HAP-1 (cell line): ENCODE measurements around the gene RBBP4.
"Not testable (repeated sequence)": the region's sequence is repeated elsewhere in the genome, so short reads cannot be mapped to it uniquely, and the experiment has no call there.

ENCODE experiments used
- DNase-seq, 2 experiments: peaks; one replicate each; pipeline ENCODE4 v3.0.0-alpha.2; 2016 to 2020; ENCODE audit warnings: low spot score in 2 of 2
- H3K27me3 ChIP-seq: fragments of 250-450 bp; sonication (Bioruptor Pico); 2 replicates; pipeline ENCODE4 v1.5.1; 2020; ENCODE audit warnings: low read depth, mild to moderate bottlenecking, moderate library complexity
- H3K36me3 ChIP-seq: fragments of 250-450 bp; sonication (Bioruptor Pico); replicated peaks from 2 replicates; pipeline ENCODE4 v1.5.1; 2020; ENCODE audit warnings: mild to moderate bottlenecking
- H3K4me1 ChIP-seq: fragments of 250-450 bp; sonication (Bioruptor Pico); 2 replicates; pipeline ENCODE4 v1.5.1; 2020; ENCODE audit warnings: mild to moderate bottlenecking
- H3K4me3 ChIP-seq: fragments of 250-450 bp; sonication (Bioruptor Pico); 2 replicates; pipeline ENCODE4 v1.5.1; 2020; ENCODE audit warnings: mild to moderate bottlenecking, moderate library complexity
- H3K9me3 ChIP-seq: fragments of 250-450 bp; sonication (Bioruptor Pico); 2 replicates; pipeline ENCODE4 v1.5.1; 2020; ENCODE audit warnings: mild to moderate bottlenecking, moderate library complexity
- in situ Hi-C: fragments of 300-500 bp; cut with MboI; formaldehyde crosslinking; loops from 3 replicates; pipeline ENCODE4 v1.14.3; 2020; ENCODE audit warnings: low sequenced_read_pairs, inconsistent platforms, mixed read lengths

RBBP4 gene

GRCh38 chr1:32626176-32626575, 24.8 kb upstream of the RBBP4 start:
- in situ Hi-C loops: no loop called here
- H3K36me3 ChIP-seq: peaks cover 35% of the 10 kb centered on the region

GRCh38 chr1:32627596-32628162, 23.3 kb upstream of the RBBP4 start:
- in situ Hi-C loops: no loop called here
- H3K36me3 ChIP-seq: peaks cover 39% of the 10 kb centered on the region

More at GRCh38 chr1:32626176-32626575, 24.8 kb upstream of the RBBP4 start:
- Histone ChIP-seq H3K9me3 (no peaks in the 10 kb centered on the region), H3K27me3 (no peaks in the 10 kb centered on the region), H3K4me1 (no peaks in the 10 kb centered on the region), H3K4me3 (no peak overlapping the region)
- no peak for DNase-seq

GRCh38 chr1:32630173-32630572, 20.8 kb upstream of the RBBP4 start:
- H3K9me3 ChIP-seq, DNase-seq, H3K27me3 ChIP-seq, H3K4me3 ChIP-seq, in situ Hi-C loops, H3K4me1 ChIP-seq: not testable (repeated sequence)
- peaks cover 41% of the 10 kb centered on the region for H3K36me3 ChIP-seq

More at GRCh38 chr1:32627596-32628162, 23.3 kb upstream of the RBBP4 start:
- H3K4me3 ChIP-seq: no peak overlapping the region
- no peaks in the 10 kb centered on the region for H3K9me3 ChIP-seq
- DNase-seq: no peak
- no peaks in the 10 kb centered on the region for H3K27me3 ChIP-seq
- no peaks in the 10 kb centered on the region for H3K4me1 ChIP-seq

- DNase-seq: no peak
- peaks cover 24% of the 10 kb centered on the region for H3K36me3 ChIP-seq
- in situ Hi-C loops: no loop called here
- H3K27me3 ChIP-seq: no peaks in the 10 kb centered on the region
- peaks cover 23% of the 10 kb centered on the region for H3K4me1 ChIP-seq
- H3K4me3 ChIP-seq: no peak overlapping the region
- H3K9me3 ChIP-seq: no peaks in the 10 kb centered on the region
Measured at GRCh38 chr1:32632829-32633228, 18.2 kb upstream of the RBBP4 start.

GRCh38 chr1:32635508-32636277, 15.3 kb upstream of the RBBP4 start:
- Histone ChIP-seq H3K27me3 (no peaks in the 10 kb centered on the region), H3K9me3 (no peaks in the 10 kb centered on the region), H3K36me3 (peaks cover 11% of the 10 kb centered on the region), H3K4me3 (no peak overlapping the region), H3K4me1 (peaks cover 29% of the 10 kb centered on the region)
- in situ Hi-C loops: no loop called here
- no peak for DNase-seq

- H3K36me3 ChIP-seq: peaks cover 7% of the 10 kb centered on the region
- in situ Hi-C loops: no loop called here
- no peaks in the 10 kb centered on the region for H3K9me3 ChIP-seq
- H3K4me3 ChIP-seq: no peak overlapping the region
- H3K27me3 ChIP-seq: no peaks in the 10 kb centered on the region
- DNase-seq: peak; percentile 54 to 77
- peaks cover 41% of the 10 kb centered on the region for H3K4me1 ChIP-seq
Measured at GRCh38 chr1:32636914-32637645, 13.9 kb upstream of the RBBP4 start.

- in situ Hi-C loops: no loop called here
Measured at GRCh38 chr1:32639489-32640075, 11.4 kb upstream of the RBBP4 start.

GRCh38 chr1:32642292-32642827, 8.6 kb upstream of the RBBP4 start:
- H3K9me3 ChIP-seq, H3K36me3 ChIP-seq, in situ Hi-C loops, H3K27me3 ChIP-seq: not testable (repeated sequence)
- H3K4me1 ChIP-seq: peaks cover 27% of the 10 kb centered on the region
- DNase-seq: peak; percentile 34 to 92
- peak overlapping the region; percentile 10; the same call in 1 of the 2 replicates for H3K4me3 ChIP-seq

More at GRCh38 chr1:32639489-32640075, 11.4 kb upstream of the RBBP4 start:
- DNase-seq: no peak
- H3K4me1 ChIP-seq: peaks cover 36% of the 10 kb centered on the region
- no peak overlapping the region for H3K4me3 ChIP-seq
- H3K36me3 ChIP-seq: no peaks in the 10 kb centered on the region; the same call in none of the 2 replicates
- no peaks in the 10 kb centered on the region for H3K27me3 ChIP-seq
- no peaks in the 10 kb centered on the region for H3K9me3 ChIP-seq

- Histone ChIP-seq H3K9me3 (no peaks in the 10 kb centered on the region), H3K27me3 (no peaks in the 10 kb centered on the region), H3K36me3 (peaks cover 8% of the 10 kb centered on the region), H3K4me1 (peaks cover 23% of the 10 kb centered on the region), H3K4me3 (no peak overlapping the region)
- in situ Hi-C loops: no loop called here
- no peak for DNase-seq
Measured at GRCh38 chr1:32644426-32644825, 6.6 kb upstream of the RBBP4 start.

- in situ Hi-C loops: no loop called here
Measured at GRCh38 chr1:32647308-32648134, 3.5 kb upstream of the RBBP4 start.

GRCh38 chr1:32650248-32650751, 708 bp upstream of the RBBP4 start, which contains the start of gene ZBTB8OS:
ZBTB8OS (minus strand) TSS chr1:32650550; CDS start chr1:32650529, 21 bp downstream.
- peak within 1 kb of the TSS; percentile 85 for H3K4me3 ChIP-seq
- peaks cover 48% of the 10 kb centered on the region for H3K36me3 ChIP-seq
- H3K9me3 ChIP-seq: no peaks in the 10 kb centered on the region
- H3K4me1 ChIP-seq: peaks cover 26% of the 10 kb centered on the region
- in situ Hi-C loops: no loop called here
- H3K27me3 ChIP-seq: no peaks in the 10 kb centered on the region
- DNase-seq: peak; percentile 95

More at GRCh38 chr1:32647308-32648134, 3.5 kb upstream of the RBBP4 start:
- H3K36me3 ChIP-seq: peaks cover 22% of the 10 kb centered on the region
- no peak for DNase-seq
- H3K9me3 ChIP-seq: no peaks in the 10 kb centered on the region
- no peak overlapping the region for H3K4me3 ChIP-seq
- H3K27me3 ChIP-seq: no peaks in the 10 kb centered on the region
- peaks cover 16% of the 10 kb centered on the region for H3K4me1 ChIP-seq

GRCh38 chr1:32651461-32652073, 559 bp downstream of the RBBP4 start:
- peaks cover 61% of the 10 kb centered on the region for H3K36me3 ChIP-seq
- H3K4me1 ChIP-seq: peaks cover 25% of the 10 kb centered on the region
- H3K4me3 ChIP-seq: peak overlapping the region; percentile 85
- DNase-seq: no peak
- no peaks in the 10 kb centered on the region for H3K27me3 ChIP-seq
- in situ Hi-C loops: no loop called here
- no peaks in the 10 kb centered on the region for H3K9me3 ChIP-seq
